ENCODE data around the gene PRTG.
"Not testable (repeated sequence)": the region's sequence is repeated elsewhere in the genome, so short reads cannot be mapped to it uniquely, and the experiment has no call there.

Gene PRTG

DNA sequence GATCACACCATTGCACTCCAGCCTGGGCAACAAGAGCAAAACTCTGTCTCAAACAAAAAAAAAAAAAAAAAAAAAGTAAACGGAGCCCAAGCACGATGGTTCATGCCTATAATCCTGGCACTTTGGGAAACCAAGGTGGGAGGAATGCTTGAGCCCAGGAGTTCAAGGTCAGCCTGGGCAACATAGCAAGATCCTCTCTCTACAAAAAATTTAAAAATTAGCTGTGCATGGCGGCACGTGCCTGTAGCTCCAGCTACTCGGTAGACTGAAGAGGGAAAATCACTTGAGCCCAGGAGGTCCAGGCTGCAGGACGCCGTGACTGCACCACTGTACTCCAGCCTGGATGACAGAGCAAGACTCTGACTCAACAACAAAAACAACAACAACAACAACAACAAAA lies 9.5 kb downstream of the PRTG start:
- ATAC-seq, H3K4me3 Mint-ChIP-seq, H3K36me3 Mint-ChIP-seq, H3K27me3 Mint-ChIP-seq, H3K9me3 Mint-ChIP-seq, H3K27ac Mint-ChIP-seq, H3K4me1 Mint-ChIP-seq: not testable (repeated sequence)

DNA sequence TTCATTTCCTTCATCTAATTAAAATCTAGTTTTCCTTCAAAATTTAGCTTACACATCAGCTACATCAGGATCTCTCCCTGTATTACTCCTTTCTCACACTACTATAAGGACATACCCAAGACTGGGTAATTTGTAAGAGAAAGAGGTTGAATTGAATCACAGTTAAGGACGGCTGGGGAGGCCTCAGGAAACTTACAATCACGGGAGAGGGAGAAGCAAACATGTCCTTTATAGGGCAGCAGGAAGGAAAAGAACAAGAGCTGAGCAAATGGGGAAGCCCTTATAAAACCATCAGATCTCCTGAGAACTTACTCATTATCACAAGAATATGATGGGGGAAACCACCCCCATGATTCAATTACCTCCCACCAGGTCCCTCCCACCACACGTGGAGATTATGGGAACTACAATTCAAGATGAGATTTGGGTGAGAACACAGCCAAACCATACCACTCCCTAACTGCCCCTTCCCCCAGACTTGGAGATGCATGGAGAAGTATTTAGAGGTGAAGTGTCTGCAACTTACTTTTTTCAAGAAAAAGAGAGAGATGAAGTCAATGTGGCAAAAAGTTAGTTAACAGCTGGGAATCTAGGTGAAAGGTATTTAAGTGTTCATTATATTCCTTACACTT lies 21.3 kb downstream of the PRTG start:
- H3K4me1 Mint-ChIP-seq, result no peaks in the 10 kb centered on the region
- no peak overlapping the region for H3K27ac Mint-ChIP-seq
- no peak overlapping the region for H3K4me3 Mint-ChIP-seq
- H3K27me3 Mint-ChIP-seq, result peaks cover 61% of the 10 kb centered on the region
- ATAC-seq, result no peak
- H3K9me3 Mint-ChIP-seq, result peaks cover 15% of the 10 kb centered on the region
- H3K36me3 Mint-ChIP-seq, result no peaks in the 10 kb centered on the region

DNA sequence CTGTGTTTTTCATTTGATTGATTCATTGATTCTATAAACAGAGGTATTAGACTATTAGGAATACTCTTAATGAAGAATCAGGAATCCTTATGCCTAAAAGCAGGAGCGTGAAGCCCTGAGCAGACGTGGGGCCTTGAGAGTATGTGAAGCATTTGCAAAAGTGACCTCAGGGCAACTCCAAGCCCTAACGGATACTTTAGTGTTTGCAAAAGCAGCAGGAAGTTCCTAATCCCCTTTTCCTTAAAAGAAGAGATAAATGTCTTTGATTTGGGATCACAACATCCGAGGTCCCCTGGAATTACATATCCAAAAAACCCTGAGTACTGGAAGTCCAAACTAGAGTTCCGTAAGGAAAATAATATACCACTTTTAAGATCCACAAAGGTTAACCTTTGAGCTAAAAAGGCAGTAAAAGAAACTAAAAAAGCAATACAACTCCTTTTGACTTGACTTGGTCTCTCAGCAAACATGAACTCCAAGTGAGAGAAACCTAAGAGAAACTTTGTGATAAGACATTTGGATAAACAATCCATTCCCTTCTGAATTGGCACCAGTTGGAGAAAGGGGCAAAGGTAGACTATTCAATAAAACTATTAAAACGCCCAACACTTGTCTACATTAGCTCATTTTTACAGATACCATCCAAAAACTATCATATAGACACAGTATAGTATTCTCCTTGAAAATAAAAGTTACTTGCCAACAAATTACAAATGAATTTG lies 27.4 kb downstream of the PRTG start:
- Mint-ChIP-seq H3K36me3 (no peaks in the 10 kb centered on the region), H3K4me1 (no peaks in the 10 kb centered on the region), H3K27me3 (peaks cover 13% of the 10 kb centered on the region), H3K4me3 (no peak overlapping the region), H3K9me3 (peaks cover 5% of the 10 kb centered on the region), H3K27ac (no peak overlapping the region)
- no peak for ATAC-seq

DNA sequence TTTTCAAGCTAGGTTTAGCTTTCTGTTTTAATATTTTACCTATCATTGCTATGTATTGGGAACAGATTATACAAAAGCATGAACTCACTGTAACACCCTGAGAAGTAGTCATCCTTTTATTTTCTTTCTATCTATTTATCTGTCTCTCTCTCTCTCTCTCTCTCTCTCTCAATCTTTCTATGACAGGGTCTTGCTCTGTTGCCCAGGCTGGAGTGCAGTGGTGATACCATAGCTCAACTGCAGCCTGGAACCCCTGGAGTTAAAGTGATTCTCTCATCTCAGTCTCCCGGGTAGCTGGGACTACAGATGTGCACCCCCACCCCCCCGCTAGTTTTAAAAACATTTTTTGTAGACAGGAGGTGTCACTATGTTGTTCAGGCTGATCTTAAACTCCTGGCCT lies 28.9 kb downstream of the PRTG start:
- ATAC-seq, result no peak
- Mint-ChIP-seq H3K4me3 (no peak overlapping the region), H3K27me3 (peaks cover 13% of the 10 kb centered on the region), H3K9me3 (peaks cover 5% of the 10 kb centered on the region), H3K36me3 (no peaks in the 10 kb centered on the region), H3K27ac (no peak overlapping the region), H3K4me1 (no peaks in the 10 kb centered on the region)

DNA sequence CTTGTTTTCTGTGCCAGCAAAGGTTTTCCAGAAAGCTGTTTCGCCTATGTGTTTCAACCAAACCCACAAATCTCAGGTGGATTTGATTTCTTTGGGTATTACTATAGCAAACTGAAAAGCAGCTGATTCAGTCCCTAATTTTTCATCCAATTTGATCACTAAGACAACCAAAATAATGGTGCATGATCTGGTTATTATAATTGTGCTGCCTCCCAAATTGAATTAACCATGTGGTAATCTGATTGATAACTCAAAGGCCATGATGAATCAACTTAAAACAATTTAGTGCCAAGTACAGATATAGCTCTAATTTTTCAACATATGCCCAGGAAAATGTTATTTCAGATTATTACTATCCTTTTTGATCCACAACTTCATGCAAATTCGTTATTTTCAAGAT lies 30.6 kb downstream of the PRTG start:
- no peaks in the 10 kb centered on the region for H3K9me3 Mint-ChIP-seq
- no peak overlapping the region for H3K27ac Mint-ChIP-seq

DNA sequence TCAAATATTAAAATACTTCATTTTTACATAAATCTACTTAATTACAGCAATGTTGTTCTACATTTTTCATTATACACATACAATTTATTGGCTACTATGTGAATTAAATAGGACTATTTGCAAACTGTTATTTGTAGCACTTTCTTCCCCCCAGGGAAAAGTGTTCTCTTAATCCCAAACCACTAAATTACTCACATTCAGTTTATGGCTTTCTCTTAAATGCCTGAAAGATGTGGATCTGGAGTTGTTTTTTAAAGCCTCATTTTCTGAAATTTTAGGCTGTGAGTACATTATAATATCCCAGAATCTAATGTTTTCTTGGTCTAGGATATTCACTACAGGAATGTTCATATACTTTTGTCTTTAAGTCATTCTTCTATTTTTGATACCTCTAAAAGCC lies 32.7 kb downstream of the PRTG start:
- no peaks in the 10 kb centered on the region for H3K4me1 Mint-ChIP-seq
- no peaks in the 10 kb centered on the region for H3K9me3 Mint-ChIP-seq
- no peak for ATAC-seq

More for the DNA sequence above, 30.6 kb downstream of the PRTG start:
- H3K4me3 Mint-ChIP-seq, result no peak overlapping the region
- no peaks in the 10 kb centered on the region for H3K4me1 Mint-ChIP-seq
- no peaks in the 10 kb centered on the region for H3K36me3 Mint-ChIP-seq
- peaks cover 11% of the 10 kb centered on the region for H3K27me3 Mint-ChIP-seq
- no peak for ATAC-seq

DNA sequence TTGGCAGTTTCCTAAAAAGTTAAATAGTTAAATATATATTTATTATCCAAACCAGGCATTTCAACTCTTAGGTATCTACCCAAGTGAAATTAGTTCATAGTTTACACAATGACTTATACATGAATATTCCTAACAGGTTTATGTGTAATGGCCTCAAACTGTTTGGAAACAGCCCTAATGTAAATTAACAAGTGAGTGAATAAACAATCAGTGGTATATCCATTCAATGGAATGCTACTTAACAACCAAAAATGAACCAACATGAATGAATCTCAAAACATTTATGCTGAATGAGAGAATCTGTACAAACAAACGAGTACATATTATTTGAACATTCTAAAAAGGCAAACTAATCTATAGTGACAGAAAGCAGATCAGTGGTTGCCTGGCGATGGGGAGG lies 33.5 kb downstream of the PRTG start:
- H3K4me3 Mint-ChIP-seq, result no peak overlapping the region
- no peak for ATAC-seq
- no peak overlapping the region for H3K27ac Mint-ChIP-seq
- no peaks in the 10 kb centered on the region for H3K36me3 Mint-ChIP-seq
- H3K9me3 Mint-ChIP-seq, result no peaks in the 10 kb centered on the region
- H3K27me3 Mint-ChIP-seq, result peaks cover 21% of the 10 kb centered on the region
- H3K4me1 Mint-ChIP-seq, result no peaks in the 10 kb centered on the region

More for the DNA sequence above, 32.7 kb downstream of the PRTG start:
- Mint-ChIP-seq H3K27ac (no peak overlapping the region), H3K27me3 (peaks cover 18% of the 10 kb centered on the region), H3K36me3 (no peaks in the 10 kb centered on the region), H3K4me3 (no peak overlapping the region)

DNA sequence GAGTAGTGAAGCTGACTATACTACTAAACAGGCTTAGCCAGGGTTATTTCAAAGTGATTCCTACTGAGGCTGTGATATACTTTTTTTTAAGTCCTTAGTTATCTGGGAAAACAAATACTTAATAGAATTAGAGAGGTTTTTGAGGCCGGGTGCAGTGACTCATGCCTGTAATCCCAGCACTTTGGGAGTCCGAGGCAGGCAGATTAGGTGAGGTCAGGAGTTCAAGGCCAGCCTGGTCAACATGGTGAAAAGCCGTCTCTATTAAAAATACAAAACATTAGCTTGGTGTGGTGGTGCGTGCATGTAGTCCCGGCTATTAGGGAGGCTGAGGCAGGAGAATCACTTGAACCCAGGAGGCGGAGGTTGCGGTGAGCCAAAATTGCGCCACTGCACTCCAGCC lies 34.2 kb downstream of the PRTG start:
- H3K9me3 Mint-ChIP-seq, result no peaks in the 10 kb centered on the region
- H3K27ac Mint-ChIP-seq, result no peak overlapping the region
- peaks cover 21% of the 10 kb centered on the region for H3K27me3 Mint-ChIP-seq
- H3K36me3 Mint-ChIP-seq, result no peaks in the 10 kb centered on the region
- no peak overlapping the region for H3K4me3 Mint-ChIP-seq
- no peak for ATAC-seq
- H3K4me1 Mint-ChIP-seq, result no peaks in the 10 kb centered on the region

DNA sequence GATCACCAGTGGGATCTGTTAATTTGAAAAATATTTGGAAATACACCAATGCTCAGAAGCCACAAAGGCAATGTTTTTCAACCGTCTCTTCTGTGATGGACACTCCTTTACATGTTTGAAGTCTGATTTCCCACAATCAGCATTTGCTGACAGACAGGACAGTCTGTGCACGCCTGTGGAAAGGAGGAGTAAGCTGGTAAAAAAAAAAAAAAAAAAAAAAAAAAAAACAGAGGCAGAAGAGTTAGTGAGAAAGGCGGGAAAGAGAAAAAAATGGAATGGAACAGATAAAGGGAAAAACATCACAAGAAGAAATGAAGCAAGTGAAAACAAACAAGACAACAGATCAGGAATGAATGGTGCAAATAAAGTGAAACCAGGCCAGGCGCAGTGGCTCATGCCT lies 35.0 kb downstream of the PRTG start:
- Mint-ChIP-seq H3K27ac (no peak overlapping the region), H3K4me3 (no peak overlapping the region), H3K36me3 (no peaks in the 10 kb centered on the region), H3K27me3 (peaks cover 21% of the 10 kb centered on the region), H3K4me1 (no peaks in the 10 kb centered on the region), H3K9me3 (no peaks in the 10 kb centered on the region)
- ATAC-seq, result no peak

DNA sequence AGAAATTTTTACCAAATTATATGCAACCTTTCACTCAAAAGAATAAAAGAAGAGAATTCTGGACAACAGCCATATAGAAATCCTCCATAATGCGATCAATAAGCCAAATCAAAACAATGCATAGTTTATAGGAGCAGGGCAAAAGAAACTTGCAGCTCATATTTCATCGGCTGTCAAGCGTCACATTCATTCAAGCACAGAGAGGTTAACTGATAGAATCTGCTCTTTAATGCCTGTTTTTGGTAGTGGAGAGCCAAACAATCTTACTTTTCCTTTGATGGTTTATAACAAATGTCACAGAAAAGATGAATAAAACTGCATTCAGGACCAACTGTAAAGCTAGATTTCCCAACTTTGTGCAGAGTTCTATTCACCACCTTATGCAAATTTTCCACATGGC lies 35.4 kb downstream of the PRTG start:
- Mint-ChIP-seq H3K9me3 (no peaks in the 10 kb centered on the region), H3K36me3 (no peaks in the 10 kb centered on the region), H3K27ac (no peak overlapping the region), H3K4me3 (no peak overlapping the region), H3K27me3 (peaks cover 21% of the 10 kb centered on the region), H3K4me1 (no peaks in the 10 kb centered on the region)
- ATAC-seq, result no peak

DNA sequence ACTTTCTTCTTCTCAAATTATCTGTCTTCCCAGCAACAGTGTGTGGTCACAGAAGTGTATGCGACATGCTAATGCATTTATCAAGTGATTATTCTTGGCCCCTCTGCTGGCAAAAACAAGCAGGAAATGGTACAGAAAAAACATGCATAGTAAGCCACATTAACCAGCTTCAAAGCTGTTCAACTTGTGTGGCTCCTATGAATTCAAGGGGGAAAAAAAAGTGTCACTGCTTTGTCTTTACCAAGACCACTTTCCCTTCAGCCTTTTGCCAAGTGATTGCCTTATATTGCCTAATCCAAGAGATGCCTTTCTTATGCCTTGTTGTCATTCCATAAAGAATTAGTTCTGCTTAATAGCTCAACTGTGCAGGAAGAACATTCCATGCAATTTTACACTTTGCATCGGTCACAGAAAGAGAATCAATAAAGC lies 39.1 kb downstream of the PRTG start:
- H3K4me3 Mint-ChIP-seq, result no peak overlapping the region
- H3K9me3 Mint-ChIP-seq, result no peaks in the 10 kb centered on the region
- no peaks in the 10 kb centered on the region for H3K4me1 Mint-ChIP-seq
- H3K27ac Mint-ChIP-seq, result no peak overlapping the region
- H3K27me3 Mint-ChIP-seq, result peaks cover 21% of the 10 kb centered on the region
- no peak for ATAC-seq
- H3K36me3 Mint-ChIP-seq, result no peaks in the 10 kb centered on the region

DNA sequence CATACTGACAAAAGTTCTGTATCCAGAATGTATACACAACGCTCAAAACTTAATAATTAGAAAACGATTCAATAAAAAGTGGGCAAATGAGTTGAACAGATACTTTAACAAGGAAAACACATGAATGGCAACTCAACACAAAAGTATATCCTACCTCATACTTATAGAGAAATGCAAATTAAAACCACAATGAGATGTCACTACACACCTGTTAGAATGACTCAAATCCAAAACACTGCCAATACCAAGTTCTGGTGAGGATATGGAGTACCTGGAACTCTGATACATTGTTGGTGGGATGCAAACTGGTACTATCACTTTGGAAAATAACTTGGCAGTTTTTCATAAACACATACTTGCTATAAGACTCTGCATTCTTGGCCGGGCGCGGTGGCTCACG lies 42.1 kb downstream of the PRTG start:
- H3K4me3 Mint-ChIP-seq, result no peak overlapping the region
- no peaks in the 10 kb centered on the region for H3K9me3 Mint-ChIP-seq
- no peak for ATAC-seq
- no peaks in the 10 kb centered on the region for H3K36me3 Mint-ChIP-seq
- H3K27ac Mint-ChIP-seq, result no peak overlapping the region
- peaks cover 28% of the 10 kb centered on the region for H3K27me3 Mint-ChIP-seq
- H3K4me1 Mint-ChIP-seq, result no peaks in the 10 kb centered on the region

DNA sequence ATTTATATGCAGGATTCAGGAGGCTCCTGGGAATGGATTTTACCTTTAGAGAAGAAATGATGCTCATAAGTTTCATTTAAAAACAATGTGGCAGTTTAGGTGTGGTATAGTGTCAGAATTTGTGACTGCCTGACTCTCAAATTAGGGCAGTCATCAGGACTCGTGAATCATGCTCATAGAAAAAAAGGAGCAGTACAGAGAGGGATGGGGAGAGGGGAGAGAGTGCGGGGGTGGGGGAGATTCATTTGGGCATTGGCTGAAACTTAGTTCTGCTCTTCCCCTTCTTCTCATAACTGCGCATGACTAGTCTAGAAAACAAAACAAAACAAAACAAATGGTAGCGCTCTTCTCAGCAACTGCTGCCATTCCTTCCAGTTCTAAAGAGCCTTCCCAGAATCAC lies 44.3 kb downstream of the PRTG start:
- Mint-ChIP-seq H3K27ac (no peak overlapping the region), H3K27me3 (peaks cover 20% of the 10 kb centered on the region), H3K36me3 (no peaks in the 10 kb centered on the region), H3K9me3 (no peaks in the 10 kb centered on the region), H3K4me3 (no peak overlapping the region), H3K4me1 (peaks cover 7% of the 10 kb centered on the region)
- ATAC-seq, result no peak

DNA sequence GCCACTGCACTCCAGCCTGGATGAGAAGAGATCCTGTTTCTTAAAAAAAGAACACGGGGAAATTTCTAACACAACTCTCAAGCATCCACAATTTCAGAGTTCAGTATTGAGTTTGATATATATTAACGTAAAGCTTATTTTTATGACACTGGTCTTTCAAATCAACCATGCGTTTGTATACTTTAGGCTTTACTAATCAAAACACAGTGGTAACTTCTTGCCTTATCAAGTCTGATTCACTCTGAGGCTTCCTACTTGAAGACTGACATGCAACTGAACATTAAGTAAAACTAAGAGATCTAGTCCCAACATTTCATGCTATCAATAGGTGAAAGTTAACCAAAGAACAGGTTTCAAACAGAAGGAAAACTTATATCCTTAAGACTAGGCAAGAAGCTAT lies 46.7 kb downstream of the PRTG start:
- Mint-ChIP-seq H3K4me3 (no peak overlapping the region), H3K36me3 (no peaks in the 10 kb centered on the region), H3K27me3 (peaks cover 20% of the 10 kb centered on the region), H3K4me1 (peaks cover 7% of the 10 kb centered on the region), H3K27ac (no peak overlapping the region), H3K9me3 (no peaks in the 10 kb centered on the region)
- no peak for ATAC-seq

DNA sequence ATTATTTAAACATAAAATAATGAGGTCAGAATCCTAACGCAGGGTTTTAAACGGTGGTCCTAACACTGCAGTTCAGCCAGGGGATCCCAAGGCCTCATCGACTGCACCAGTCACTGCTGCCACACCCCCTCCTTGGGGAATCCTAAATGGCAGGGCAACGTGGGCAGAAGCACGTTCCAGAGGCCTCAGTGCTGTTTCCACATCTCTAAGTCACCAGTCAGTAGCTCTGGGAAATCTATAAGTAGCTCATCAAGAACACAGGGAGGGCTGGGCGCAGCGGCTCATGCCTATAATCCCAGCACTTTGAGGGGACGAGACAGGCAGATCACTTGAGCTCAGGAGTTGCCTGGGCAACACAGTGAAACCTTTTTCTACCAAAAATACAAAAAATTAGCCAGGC lies 47.5 kb downstream of the PRTG start:
- ATAC-seq, result no peak
- Mint-ChIP-seq H3K4me1 (peaks cover 7% of the 10 kb centered on the region), H3K36me3 (no peaks in the 10 kb centered on the region), H3K9me3 (no peaks in the 10 kb centered on the region), H3K27ac (no peak overlapping the region), H3K4me3 (no peak overlapping the region), H3K27me3 (peaks cover 20% of the 10 kb centered on the region)

DNA sequence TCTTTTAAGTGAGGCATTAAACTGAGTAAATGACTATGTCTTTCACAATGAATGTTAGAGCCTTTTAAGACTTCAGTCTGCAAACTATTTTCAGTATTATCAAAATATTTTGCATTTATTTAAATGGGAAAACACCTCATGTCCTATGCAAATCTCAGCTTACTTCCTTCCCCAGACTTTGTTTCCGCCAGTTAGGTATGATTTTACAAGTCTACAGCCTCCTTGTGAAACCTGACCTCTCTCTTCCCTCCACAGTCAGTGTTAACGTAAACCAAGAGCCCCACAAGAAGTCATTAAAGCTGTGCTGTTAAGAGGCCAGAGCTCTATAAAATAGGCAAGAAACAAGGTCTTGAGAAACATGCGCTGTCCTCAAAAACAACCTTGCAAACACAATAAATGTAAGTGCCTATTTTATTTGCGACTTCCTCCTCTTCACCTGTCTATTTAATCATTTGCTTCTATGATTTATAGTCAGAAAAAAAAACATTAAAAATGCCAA lies 48.3 kb downstream of the PRTG start:
- Mint-ChIP-seq H3K9me3 (no peaks in the 10 kb centered on the region), H3K27me3 (peaks cover 20% of the 10 kb centered on the region), H3K4me3 (no peak overlapping the region), H3K36me3 (no peaks in the 10 kb centered on the region), H3K27ac (no peak overlapping the region), H3K4me1 (peaks cover 7% of the 10 kb centered on the region)
- ATAC-seq, result peak; percentile 50
